ENCODE results near the gene PRKCE. TPM values are rescaled to one million over a fixed set of nuclear protein-coding genes. Genes with fewer than 3 reads are reported as not detected.

Gene PRKCE
- total RNA-seq, 1 experiment from 2014 or later = 21.7 TPM

DNA sequence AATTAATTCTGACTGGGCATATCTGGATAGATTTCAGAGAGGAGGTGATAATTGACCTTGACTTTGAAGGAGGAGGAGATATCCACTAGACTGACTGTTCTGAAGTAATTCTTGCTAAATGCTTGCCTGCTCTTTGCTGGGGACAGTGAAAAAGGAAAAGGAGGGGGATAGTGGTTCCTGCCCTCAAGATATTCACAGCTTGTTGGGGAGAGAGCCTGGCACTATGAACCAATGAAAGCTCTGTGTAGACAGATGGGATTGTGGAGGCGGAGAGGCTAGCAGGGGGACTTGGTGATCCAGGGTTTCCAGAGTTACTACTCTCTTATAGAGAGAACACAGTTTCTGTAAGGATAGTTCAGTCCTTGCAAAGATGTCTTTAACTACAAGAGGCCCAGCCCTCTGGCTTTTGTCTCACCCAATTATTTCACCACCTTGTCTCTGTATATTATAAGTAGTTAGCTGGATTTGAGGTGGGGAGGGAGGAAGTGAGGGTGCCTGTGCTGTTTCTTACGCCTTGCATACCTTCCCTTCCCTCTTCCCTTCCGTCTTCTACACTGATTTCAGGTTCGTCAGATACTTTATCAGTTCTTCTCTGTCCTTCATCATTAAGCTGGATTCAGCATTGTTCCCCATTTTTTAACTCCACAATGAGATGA lies 190.4 kb downstream of the PRKCE start:
- no peak for TF ChIP-seq EZH2 (IDR thresholded peaks at IDR 0.05; ENCODE audit: low read depth)
- TF ChIP-seq, protein P1, sequence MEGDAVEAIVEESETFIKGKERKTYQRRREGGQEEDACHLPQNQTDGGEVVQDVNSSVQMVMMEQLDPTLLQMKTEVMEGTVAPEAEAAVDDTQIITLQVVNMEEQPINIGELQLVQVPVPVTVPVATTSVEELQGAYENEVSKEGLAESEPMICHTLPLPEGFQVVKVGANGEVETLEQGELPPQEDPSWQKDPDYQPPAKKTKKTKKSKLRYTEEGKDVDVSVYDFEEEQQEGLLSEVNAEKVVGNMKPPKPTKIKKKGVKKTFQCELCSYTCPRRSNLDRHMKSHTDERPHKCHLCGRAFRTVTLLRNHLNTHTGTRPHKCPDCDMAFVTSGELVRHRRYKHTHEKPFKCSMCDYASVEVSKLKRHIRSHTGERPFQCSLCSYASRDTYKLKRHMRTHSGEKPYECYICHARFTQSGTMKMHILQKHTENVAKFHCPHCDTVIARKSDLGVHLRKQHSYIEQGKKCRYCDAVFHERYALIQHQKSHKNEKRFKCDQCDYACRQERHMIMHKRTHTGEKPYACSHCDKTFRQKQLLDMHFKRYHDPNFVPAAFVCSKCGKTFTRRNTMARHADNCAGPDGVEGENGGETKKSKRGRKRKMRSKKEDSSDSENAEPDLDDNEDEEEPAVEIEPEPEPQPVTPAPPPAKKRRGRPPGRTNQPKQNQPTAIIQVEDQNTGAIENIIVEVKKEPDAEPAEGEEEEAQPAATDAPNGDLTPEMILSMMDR (conservative IDR thresholded peaks at IDR 0.05) = no peak
- no peak for DNase-seq
- ChIA-PET CTCF (no interaction called here), POLR2A (ENCODE audit: unreplicated experiment) (interaction anchor here (0.6 kb wide), 1 partner anchor 10 kb away, joined by 4 read pairs; no protein-coding TSS in a partner anchor)
- no peak overlapping the region for H3K27ac ChIP-seq
- no peaks in the 10 kb centered on the region; the same call in 1 of the 2 replicates for H4K20me1 ChIP-seq (ENCODE audit: insufficient read depth)
- no peaks in the 10 kb centered on the region for H3K79me2 ChIP-seq (ENCODE audit: low read depth)
- intact Hi-C loops (cut with micrococcal nuclease; ENCODE audit: unreplicated experiment) = no loop called here
- BruUV-seq (replicated peaks) = no TSS peak
- H3K4me1 ChIP-seq (replicated peaks; ENCODE audit: insufficient read depth) = no peaks in the 10 kb centered on the region
- no peak overlapping the region for H3K4me3 ChIP-seq
- no peaks in the 10 kb centered on the region for H3K36me3 ChIP-seq (ENCODE audit: low read depth)
- H3K27me3 ChIP-seq (ENCODE audit: insufficient read depth, low read depth) = no peaks in the 10 kb centered on the region
- 0 out of 2 replicates have a peak, but pooled peaks cover 4% of the 10 kb centered on the region for H3F3A ChIP-seq (ENCODE audit: insufficient read depth, low read depth)
- H2AFZ ChIP-seq = no peak overlapping the region
- no peaks in the 10 kb centered on the region for H3K9me2 ChIP-seq (ENCODE audit: insufficient read depth)
- no peak overlapping the region for H3K4me2 ChIP-seq
- no peaks in the 10 kb centered on the region for H3K9me3 ChIP-seq (ENCODE audit: insufficient read depth, low read depth)

DNA sequence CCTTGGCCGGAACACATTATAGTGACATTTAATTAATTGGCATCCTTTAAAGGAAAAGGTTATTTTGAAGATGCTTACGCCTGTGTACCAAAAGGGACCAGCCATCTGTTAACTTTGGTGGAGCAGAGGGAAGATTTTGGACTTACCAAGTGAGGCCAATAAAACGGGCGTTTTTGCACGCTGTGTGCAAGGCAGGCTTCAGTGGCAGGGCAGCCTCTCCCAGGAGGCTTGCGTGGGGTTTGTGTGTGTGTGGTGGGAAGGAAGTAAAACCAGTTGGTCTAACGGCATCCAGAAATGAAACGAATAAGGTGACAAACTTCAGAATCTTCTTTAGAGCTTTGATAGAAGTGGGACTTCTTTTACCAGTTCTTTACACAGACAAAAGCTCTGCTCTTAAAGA lies 191.7 kb downstream of the PRKCE start:
- BruUV-seq (replicated peaks) = no TSS peak
- CTCF ChIA-PET = interaction anchor here (0.7 kb wide), 1 partner anchor 93 kb away, joined by 3 read pairs; no protein-coding TSS in a partner anchor
- TF ChIP-seq, protein P1 (conservative IDR thresholded peaks at IDR 0.05) = no peak
- TF ChIP-seq EZH2 (IDR thresholded peaks at IDR 0.05; ENCODE audit: low read depth) = no peak

DNA sequence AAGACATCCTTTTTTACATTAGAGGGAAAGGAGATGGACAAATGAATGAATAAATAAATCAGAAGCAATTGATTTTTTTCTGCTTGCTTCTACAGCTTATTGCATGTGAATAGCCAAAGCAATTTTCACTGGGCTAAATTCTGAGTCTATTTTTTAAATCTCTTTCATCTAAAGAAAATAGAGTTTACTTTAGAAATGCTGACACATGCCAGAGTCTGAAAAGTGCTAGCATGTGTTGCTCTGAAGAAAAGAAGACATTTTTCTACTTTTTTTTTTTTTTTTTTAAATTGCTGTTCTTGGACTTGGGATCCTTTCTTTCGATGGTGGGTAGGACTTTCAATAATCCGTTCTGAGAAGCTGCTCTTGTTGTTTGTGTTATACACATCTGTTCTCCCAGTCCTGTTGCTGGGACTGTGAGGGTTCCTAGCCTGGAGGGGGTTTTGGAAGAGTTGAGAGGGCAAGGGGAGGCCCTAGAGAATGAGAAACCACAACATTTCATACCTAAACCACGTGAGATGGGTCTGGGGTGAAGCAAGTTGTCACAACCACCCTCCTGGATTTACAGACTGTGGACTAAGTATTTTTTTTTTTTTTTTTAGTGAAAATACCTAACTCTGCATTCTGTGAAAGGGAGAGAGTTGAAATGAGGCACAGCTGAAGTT lies 193.5 kb downstream of the PRKCE start:
- Histone ChIP-seq H2AFZ (no peak overlapping the region), H3K9me2 (ENCODE audit: insufficient read depth) (no peaks in the 10 kb centered on the region), H4K20me1 (ENCODE audit: insufficient read depth) (no peaks in the 10 kb centered on the region; the same call in 1 of the 2 replicates), H3K4me3 (no peak overlapping the region), H3K27me3 (ENCODE audit: insufficient read depth, low read depth) (no peaks in the 10 kb centered on the region), H3F3A (ENCODE audit: insufficient read depth, low read depth) (0 out of 2 replicates have a peak, but pooled peaks cover 4% of the 10 kb centered on the region), H3K4me2 (no peak overlapping the region), H3K79me2 (ENCODE audit: low read depth) (no peaks in the 10 kb centered on the region), H3K9me3 (ENCODE audit: insufficient read depth, low read depth) (no peaks in the 10 kb centered on the region), H3K4me1 (replicated peaks; ENCODE audit: insufficient read depth) (peaks cover under 1% of the 10 kb centered on the region; the same call in 1 of the 2 replicates), H3K36me3 (ENCODE audit: low read depth) (no peaks in the 10 kb centered on the region), H3K27ac (no peak overlapping the region)
- DNase-seq = no peak
- no peak for TF ChIP-seq EZH2 (IDR thresholded peaks at IDR 0.05; ENCODE audit: low read depth)
- TF ChIP-seq, protein P1 (conservative IDR thresholded peaks at IDR 0.05) = no peak
- no TSS peak for BruUV-seq (replicated peaks)
- ChIA-PET POLR2A (ENCODE audit: unreplicated experiment) (no interaction called here), CTCF (no interaction called here)
- intact Hi-C loops (cut with micrococcal nuclease; ENCODE audit: unreplicated experiment) = no loop called here

More for the DNA sequence above, 191.7 kb downstream of the PRKCE start:
- H3K27ac ChIP-seq = no peak overlapping the region
- no peaks in the 10 kb centered on the region for H3K27me3 ChIP-seq (ENCODE audit: insufficient read depth, low read depth)
- POLR2A ChIA-PET (ENCODE audit: unreplicated experiment) = no interaction called here
- no peaks in the 10 kb centered on the region for H3K4me1 ChIP-seq (replicated peaks; ENCODE audit: insufficient read depth)
- H3K9me3 ChIP-seq (ENCODE audit: insufficient read depth, low read depth) = no peaks in the 10 kb centered on the region
- no peak for DNase-seq
- H3K4me2 ChIP-seq = no peak overlapping the region
- H3K9me2 ChIP-seq (ENCODE audit: insufficient read depth) = no peaks in the 10 kb centered on the region
- H4K20me1 ChIP-seq (ENCODE audit: insufficient read depth) = no peaks in the 10 kb centered on the region; the same call in 1 of the 2 replicates
- intact Hi-C loops (cut with micrococcal nuclease; ENCODE audit: unreplicated experiment) = no loop called here
- H3K36me3 ChIP-seq (ENCODE audit: low read depth) = no peaks in the 10 kb centered on the region
- no peak overlapping the region for H3K4me3 ChIP-seq
- H2AFZ ChIP-seq = no peak overlapping the region
- 0 out of 2 replicates have a peak, but pooled peaks cover 4% of the 10 kb centered on the region for H3F3A ChIP-seq (ENCODE audit: insufficient read depth, low read depth)
- H3K79me2 ChIP-seq (ENCODE audit: low read depth) = no peaks in the 10 kb centered on the region
